Astrocyte (in vitro differentiated cells and primary cell): ENCODE data around the gene RTN3. TPM values are rescaled to one million over a fixed set of nuclear protein-coding genes. Genes with fewer than 3 reads are reported as not detected.

Experiments
- DNase-seq: peaks from one replicate; pipeline ENCODE4 v3.0.0-alpha.2; 2010; ENCODE audit warnings: low read depth
- FAIRE-seq: peaks from 2 replicates; lab custom pipeline; 2011; peaks lifted over from hg19 to GRCh38; lab: Jason Lieb, UNC
- H2AFZ ChIP-seq: 2 replicates; pipeline ENCODE4 v1.6.0; 2012; ENCODE audit warnings: low read depth, low read length, inconsistent platforms
- H3K27ac ChIP-seq: 2 replicates; pipeline ENCODE4 v1.5.1; 2011; ENCODE audit warnings: low read depth, low read length, inconsistent platforms
- H3K27me3 ChIP-seq: 2 replicates; pipeline ENCODE4 v1.6.0; 2011; ENCODE audit warnings: low read length, inconsistent platforms; ENCODE audit not compliant: insufficient read depth
- H3K36me3 ChIP-seq: 2 replicates; pipeline ENCODE4 v1.5.1; 2011; ENCODE audit warnings: low read length, inconsistent platforms; ENCODE audit not compliant: insufficient read depth
- H3K4me1 ChIP-seq: 2 replicates; pipeline ENCODE4 v1.5.1; 2011; ENCODE audit warnings: low read length, inconsistent platforms; ENCODE audit not compliant: insufficient read depth
- H3K4me2 ChIP-seq: 2 replicates; pipeline ENCODE4 v1.6.0; 2012; ENCODE audit warnings: low read length, inconsistent platforms
- H3K4me3 ChIP-seq: 2 replicates; pipeline ENCODE4 v1.5.1; 2011; ENCODE audit warnings: low read depth, mild to moderate bottlenecking, low read length, inconsistent platforms; ENCODE audit not compliant: insufficient read depth
- H3K79me2 ChIP-seq: 2 replicates; pipeline ENCODE4 v1.6.0; 2012; ENCODE audit warnings: mild to moderate bottlenecking, low read length, inconsistent platforms; ENCODE audit not compliant: insufficient read depth
- H3K9ac ChIP-seq: 2 replicates; pipeline ENCODE4 v1.6.0; 2012; ENCODE audit warnings: mild to moderate bottlenecking, low read length, inconsistent platforms
- H3K9me3 ChIP-seq: 2 replicates; pipeline ENCODE4 v1.5.1; 2012; ENCODE audit warnings: low read depth, mild to moderate bottlenecking, low read length, inconsistent platforms; ENCODE audit not compliant: insufficient read depth
- H4K20me1 ChIP-seq: 2 replicates; pipeline ENCODE4 v1.6.0; 2012; ENCODE audit warnings: low read length, inconsistent platforms; ENCODE audit not compliant: insufficient read depth
- H3K27ac Mint-ChIP-seq: one replicate; pipeline ENCODE4 v1.8.0; 2021; ENCODE audit warnings: mild to moderate bottlenecking, mixed read lengths; ENCODE audit not compliant: unreplicated experiment
- H3K27me3 Mint-ChIP-seq: one replicate; pipeline ENCODE4 v1.8.0; 2021; ENCODE audit warnings: low read depth, mixed read lengths; ENCODE audit not compliant: unreplicated experiment
- H3K36me3 Mint-ChIP-seq: one replicate; pipeline ENCODE4 v1.8.0; 2021; ENCODE audit warnings: low read depth, mixed read lengths; ENCODE audit not compliant: unreplicated experiment
- H3K4me1 Mint-ChIP-seq: one replicate; pipeline ENCODE4 v1.8.0; 2021; ENCODE audit warnings: low read depth, mixed read lengths; ENCODE audit not compliant: unreplicated experiment
- H3K4me3 Mint-ChIP-seq: one replicate; pipeline ENCODE4 v1.8.0; 2021; ENCODE audit warnings: mild to moderate bottlenecking, moderate library complexity, mixed read lengths; ENCODE audit not compliant: unreplicated experiment
- H3K9me3 Mint-ChIP-seq: one replicate; pipeline ENCODE4 v1.8.0; 2021; ENCODE audit warnings: mild to moderate bottlenecking, mixed read lengths; ENCODE audit not compliant: unreplicated experiment
- CTCF ChIP-seq: IDR thresholded peaks from 2 replicates; pipeline ENCODE4 v1.5.1; 2011; ENCODE audit warnings: low read depth, mild to moderate bottlenecking, inconsistent platforms, low read length, moderate library complexity; ENCODE audit not compliant: insufficient read depth
- EZH2 ChIP-seq: IDR thresholded peaks from 2 replicates; pipeline ENCODE4 v1.6.1; 2012; ENCODE audit warnings: mild to moderate bottlenecking, low read length, inconsistent platforms; ENCODE audit not compliant: insufficient read depth
- total RNA-seq: library from RNA; stranded (reverse); gene quantifications from 2 replicates; pipeline ENCODE4 v1.2.1, GENCODE V29; 2021

Gene RTN3
- total RNA-seq, 1 donor from 2014 or later, result 99.5 TPM

GRCh38 chr11:63666874-63667273 lies 14.4 kb upstream of the RTN3 start:
- TF ChIP-seq CTCF (no peak), EZH2 (no peak)
- Mint-ChIP-seq H3K36me3 (no peaks in the 10 kb centered on the region), H3K4me1 (peaks cover 31% of the 10 kb centered on the region), H3K27me3 (no peaks in the 10 kb centered on the region), H3K27ac (peak overlapping the region; percentile 53), H3K4me3 (no peak overlapping the region), H3K9me3 (peaks cover 3% of the 10 kb centered on the region)
- Histone ChIP-seq H3K4me3 (no peak overlapping the region), H4K20me1 (peaks cover 51% of the 10 kb centered on the region), H3K9ac (no peak overlapping the region), H3K27me3 (no peaks in the 10 kb centered on the region), H3K4me2 (peak overlapping the region; percentile 89), H3K9me3 (no peaks in the 10 kb centered on the region), H2AFZ (no peak overlapping the region), H3K27ac (no peak overlapping the region), H3K79me2 (peaks cover 83% of the 10 kb centered on the region), H3K36me3 (peaks cover 3% of the 10 kb centered on the region), H3K4me1 (peaks cover 46% of the 10 kb centered on the region)
- DNase-seq, result peak; percentile 39
- no peak for FAIRE-seq

GRCh38 chr11:63667995-63668795 lies 13.1 kb upstream of the RTN3 start:
- H3K4me3 Mint-ChIP-seq, result peak overlapping the region; percentile 18
- Histone ChIP-seq H4K20me1 (peaks cover 40% of the 10 kb centered on the region), H3K79me2 (peaks cover 70% of the 10 kb centered on the region), H2AFZ (no peak overlapping the region), H3K27me3 (no peaks in the 10 kb centered on the region), H3K4me1 (peaks cover 45% of the 10 kb centered on the region), H3K9ac (peak overlapping the region; percentile 11), H3K27ac (peak overlapping the region; percentile 74), H3K4me3 (no peak overlapping the region), H3K36me3 (peaks cover 3% of the 10 kb centered on the region), H3K9me3 (no peaks in the 10 kb centered on the region), H3K4me2 (peak overlapping the region; percentile 89)
- no peaks in the 10 kb centered on the region for H3K36me3 Mint-ChIP-seq
- H3K9me3 Mint-ChIP-seq, result peaks cover 3% of the 10 kb centered on the region
- FAIRE-seq (peak; percentile 73), DNase-seq (peak; percentile 95)
- peak overlapping the region; percentile 48 for H3K27ac Mint-ChIP-seq
- H3K4me1 Mint-ChIP-seq, result peaks cover 25% of the 10 kb centered on the region
- H3K27me3 Mint-ChIP-seq, result no peaks in the 10 kb centered on the region
- TF ChIP-seq EZH2 (no peak), CTCF (no peak)

DNA sequence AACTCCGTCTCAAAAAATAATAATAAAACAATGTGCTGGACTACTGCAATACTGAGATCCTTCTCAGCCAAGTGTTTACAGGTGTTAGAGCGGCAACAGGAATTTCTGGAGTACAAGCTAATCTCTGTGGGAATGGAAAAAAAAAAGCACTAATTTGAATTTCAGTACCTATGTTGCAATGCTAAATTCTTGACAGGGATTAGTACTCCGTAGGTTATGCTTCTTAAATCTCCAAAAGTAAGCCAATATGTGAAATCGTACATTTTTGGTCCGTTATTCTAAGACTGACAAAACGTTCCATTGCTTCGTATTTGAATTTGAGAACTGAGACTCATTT lies 11.2 kb upstream of the RTN3 start:
- H3K36me3 ChIP-seq, result peaks cover 3% of the 10 kb centered on the region
- no peaks in the 10 kb centered on the region for H3K27me3 Mint-ChIP-seq
- H3K9me3 Mint-ChIP-seq, result no peaks in the 10 kb centered on the region
- no peaks in the 10 kb centered on the region for H3K9me3 ChIP-seq
- peaks cover 17% of the 10 kb centered on the region for H3K4me1 Mint-ChIP-seq
- TF ChIP-seq CTCF (no peak), EZH2 (no peak)
- no peak overlapping the region for H3K27ac Mint-ChIP-seq
- H3K4me3 ChIP-seq, result peak overlapping the region; percentile 87
- no peaks in the 10 kb centered on the region for H3K27me3 ChIP-seq
- no peaks in the 10 kb centered on the region for H3K36me3 Mint-ChIP-seq
- H4K20me1 ChIP-seq, result peaks cover 33% of the 10 kb centered on the region
- no peak for DNase-seq
- H3K27ac ChIP-seq, result peak overlapping the region; percentile 81
- H3K79me2 ChIP-seq, result peaks cover 51% of the 10 kb centered on the region
- H3K4me3 Mint-ChIP-seq, result peak overlapping the region; percentile 84
- H3K4me2 ChIP-seq, result peak overlapping the region; percentile 89
- H2AFZ ChIP-seq, result peak overlapping the region; percentile 66
- FAIRE-seq, result no peak
- peak overlapping the region; percentile 87 for H3K9ac ChIP-seq
- peaks cover 38% of the 10 kb centered on the region for H3K4me1 ChIP-seq
